Activated CD4-positive, alpha-beta T cell treated with anti-CD3 and anti-CD28 coated beads, Interleukin-2, Interleukin-6, amounts not matched to agents 100 ng/mL and 50 ng/mL, durations not matched to agents 16 hours and 8 hours (primary cell): Measurements from ENCODE around the gene MAGED1.
"Not testable (repeated sequence)": the region's sequence is repeated elsewhere in the genome, so short reads cannot be mapped to it uniquely, and the experiment has no call there.

ENCODE experiments used
- DNase-seq: peaks from one replicate; pipeline ENCODE4 v3.0.0-alpha.2; 2020

Gene MAGED1

GRCh38 chrX:51899741-51900140, 6.3 kb downstream of the MAGED1 start:
- DNase-seq = no peak

- no peak for DNase-seq
These were observed 9.2 kb downstream of the MAGED1 start for GRCh38 chrX:51902510-51903050.

- DNase-seq = not testable (repeated sequence)
These were observed 11.7 kb downstream of the MAGED1 start for GRCh38 chrX:51905152-51905551.

GRCh38 chrX:51905711-51906110, 12.3 kb downstream of the MAGED1 start:
- no peak for DNase-seq

- DNase-seq = no peak
These were observed 24.2 kb downstream of the MAGED1 start for GRCh38 chrX:51917604-51918003.

GRCh38 chrX:51922561-51922960, 29.1 kb downstream of the MAGED1 start:
- DNase-seq = no peak

- DNase-seq = no peak
These were observed 38.2 kb downstream of the MAGED1 start for GRCh38 chrX:51931566-51932150.
